Midbrain (tissue), 1 donor: ENCODE data around the gene TNFRSF14.
"Not testable (repeated sequence)": the region's sequence is repeated elsewhere in the genome, so short reads cannot be mapped to it uniquely, and the experiment has no call there.

Experiments used
- DNase-seq: peaks from one replicate; lab custom pipeline; 2025; lab: John Stamatoyannopoulos, UW

TNFRSF14 gene

GRCh38 chr1:2539312-2539907, 16.8 kb upstream of the TNFRSF14 start:
- no peak for DNase-seq

DNA sequence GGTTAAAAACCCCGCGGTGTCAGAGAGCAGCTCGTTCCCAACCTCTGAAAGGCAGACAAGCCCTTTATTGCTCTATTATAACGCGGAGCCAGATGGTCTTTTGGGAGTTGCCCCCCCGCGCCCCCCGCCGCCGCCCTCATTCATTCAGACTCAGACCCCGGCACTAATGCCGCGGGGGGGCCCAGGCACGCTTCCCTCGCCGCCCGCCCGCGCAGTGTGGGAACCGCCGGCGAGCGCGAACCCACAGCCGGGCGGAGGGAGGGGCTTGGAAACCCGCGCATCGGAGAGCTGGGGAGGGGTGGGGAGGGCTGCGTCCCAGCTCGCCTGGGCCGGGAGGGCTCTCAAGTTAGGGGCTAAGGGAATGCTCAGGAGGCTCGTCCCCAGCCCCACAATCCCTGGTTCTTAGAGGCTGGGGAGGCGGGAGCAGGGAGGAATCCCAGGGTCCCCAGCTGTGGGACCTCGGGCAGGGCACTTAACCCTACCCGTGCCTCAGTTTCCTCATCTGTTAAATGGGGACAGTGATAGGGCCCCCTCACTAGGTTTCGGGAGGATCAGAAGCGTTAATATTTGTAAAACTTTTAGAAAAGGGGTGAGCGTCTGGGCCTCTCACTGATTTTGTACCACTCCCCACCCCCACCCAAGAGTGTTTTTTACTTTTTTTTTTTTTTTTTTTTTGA, 15.2 kb upstream of the TNFRSF14 start:
- no peak for DNase-seq

- DNase-seq, result no peak
These were observed 14.4 kb upstream of the TNFRSF14 start for GRCh38 chr1:2541619-2542245.

- DNase-seq, result no peak
These were observed 13.8 kb upstream of the TNFRSF14 start for GRCh38 chr1:2542246-2542915.

DNA sequence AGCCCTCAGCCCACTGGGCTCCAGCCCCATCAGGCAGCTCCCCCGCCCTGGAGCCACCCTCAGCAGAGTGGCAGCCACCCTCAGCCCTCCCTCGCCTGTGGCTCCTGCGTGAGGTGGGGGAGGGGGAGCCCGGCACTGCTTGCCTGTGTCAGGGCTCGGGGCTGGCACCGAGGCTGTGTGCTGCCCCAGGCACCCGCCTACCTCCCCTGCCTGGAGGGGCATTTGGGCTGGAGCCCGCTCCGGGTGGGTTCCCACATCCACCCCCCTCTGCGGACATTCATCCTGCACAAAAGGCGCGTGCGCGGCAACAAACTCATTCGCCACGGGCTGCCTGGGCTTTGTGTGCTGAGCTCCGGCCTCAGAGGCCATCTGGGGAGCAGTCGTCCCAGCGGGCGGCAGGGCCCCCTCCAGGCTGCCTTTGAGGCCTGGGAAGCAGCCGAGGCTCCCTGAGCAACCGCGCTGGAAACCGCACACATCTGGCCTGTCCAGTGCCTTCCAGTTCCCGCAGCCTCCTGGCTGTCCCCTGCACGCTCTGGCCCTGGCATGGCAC, 12.6 kb upstream of the TNFRSF14 start:
- DNase-seq, result peak; percentile 68

DNA sequence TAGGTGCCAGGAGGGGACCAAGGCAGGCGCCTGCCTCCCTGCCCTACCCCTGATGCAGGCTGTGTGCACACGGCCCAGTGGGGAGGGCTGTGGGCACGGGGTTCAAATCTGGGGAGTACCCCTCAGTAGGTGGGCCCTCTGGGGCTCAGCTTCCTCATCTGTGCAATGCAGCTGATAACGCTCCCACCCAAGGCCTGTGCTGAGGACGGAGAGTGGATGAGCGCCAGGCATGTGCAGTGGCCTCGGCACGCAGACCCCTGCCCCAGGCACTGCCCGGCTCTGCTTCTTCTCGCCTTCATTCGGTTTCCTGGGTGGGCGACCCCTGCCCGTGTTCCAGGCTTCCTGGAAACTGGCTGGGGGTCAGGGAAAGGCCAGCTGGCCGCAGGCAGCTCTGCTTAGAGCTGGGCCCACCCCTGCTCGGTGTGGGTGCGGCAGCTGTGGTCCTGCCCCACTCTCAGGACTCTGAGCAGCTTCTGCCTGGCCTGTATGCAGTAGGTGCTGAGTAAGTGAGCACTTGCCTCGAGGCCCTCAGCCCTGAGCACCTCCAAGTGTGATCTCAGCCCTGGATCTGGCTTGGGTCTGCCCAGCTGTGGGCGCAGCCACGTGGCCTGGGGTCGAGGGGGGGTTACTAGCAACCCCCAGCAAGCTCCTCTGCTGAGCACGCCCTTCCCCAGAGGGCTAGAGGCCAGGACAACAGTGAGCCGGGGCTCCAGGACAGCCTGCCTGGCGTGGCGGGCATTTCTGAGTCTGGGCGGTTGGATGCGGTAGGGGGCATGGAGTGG, 11.9 kb upstream of the TNFRSF14 start:
- DNase-seq, result no peak

DNA sequence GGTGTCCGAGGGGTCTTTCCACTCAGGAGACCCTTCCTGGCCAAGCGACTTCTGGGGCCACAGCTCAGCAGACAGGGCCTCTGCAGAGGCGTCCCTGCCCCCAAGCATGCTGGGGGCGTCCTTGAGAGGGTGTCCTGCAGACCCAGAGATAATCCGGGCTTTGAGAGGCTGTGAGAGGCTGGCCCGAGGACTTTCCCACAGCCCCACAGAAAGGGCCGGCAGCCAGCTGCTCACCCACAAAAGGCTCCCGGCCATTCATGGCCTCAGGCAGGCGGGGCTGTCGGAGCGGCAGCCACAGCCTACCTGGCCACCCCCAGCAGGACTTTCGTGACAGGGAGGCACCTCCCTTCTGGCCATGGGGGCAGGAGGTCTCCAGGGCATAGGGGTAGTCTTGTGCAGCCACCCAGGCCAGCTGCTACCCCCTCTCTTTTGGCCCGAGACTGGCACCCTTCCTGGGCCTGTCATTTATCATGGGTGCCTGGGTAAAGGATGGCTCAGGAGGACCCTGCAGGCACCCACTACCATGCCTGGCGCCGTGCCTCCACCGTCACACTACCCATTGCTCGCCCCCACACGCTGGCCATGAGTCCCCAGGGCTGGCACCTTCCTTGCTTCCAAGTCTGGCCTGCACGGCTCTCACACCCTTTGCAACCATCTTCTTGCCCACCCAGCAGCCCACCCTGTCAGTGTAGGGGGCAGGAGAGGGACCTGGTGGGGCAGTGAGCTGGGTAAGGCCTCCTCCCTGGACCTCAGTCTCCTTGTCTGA, 11.1 kb upstream of the TNFRSF14 start:
- peak; percentile 34 for DNase-seq

DNA sequence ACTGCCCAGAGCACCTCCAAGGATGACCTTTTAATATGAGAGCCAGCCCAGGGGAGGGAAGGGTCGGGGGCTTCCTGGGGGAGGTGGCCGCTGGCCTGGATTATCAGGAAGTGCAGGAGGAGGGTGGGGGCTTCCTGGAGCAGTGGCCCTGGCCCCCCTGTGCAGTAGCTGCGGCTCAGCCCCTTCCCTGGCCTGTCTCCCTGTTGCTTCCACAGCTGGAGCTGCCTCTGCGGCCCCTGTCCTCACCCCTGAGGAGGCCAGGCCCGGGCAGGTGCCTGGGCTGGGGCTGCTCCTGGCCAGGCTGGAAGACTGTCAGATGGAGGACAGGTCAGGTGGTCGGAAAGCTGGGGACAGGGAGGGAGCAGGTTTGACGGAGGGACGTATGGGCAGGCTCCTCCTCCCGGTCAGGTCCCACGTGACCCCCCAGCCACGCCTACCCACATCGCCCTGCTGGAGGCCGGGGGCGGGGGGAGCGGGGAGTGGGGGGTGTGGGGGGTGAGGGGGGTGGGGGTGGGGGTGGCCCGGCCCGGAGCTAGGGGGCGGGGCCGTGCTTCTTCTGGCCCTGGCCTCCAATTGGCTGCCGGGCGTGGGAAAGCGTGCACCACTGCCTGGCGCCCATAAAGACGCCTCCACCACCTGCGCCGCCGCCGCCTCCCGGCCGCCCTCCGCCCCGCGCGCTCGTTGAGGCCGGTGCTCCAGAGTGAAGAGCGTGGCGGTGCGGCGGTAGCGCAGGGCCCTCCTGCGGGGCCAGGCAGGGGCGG, 10.2 kb upstream of the TNFRSF14 start:
- peak; percentile 61 for DNase-seq

DNA sequence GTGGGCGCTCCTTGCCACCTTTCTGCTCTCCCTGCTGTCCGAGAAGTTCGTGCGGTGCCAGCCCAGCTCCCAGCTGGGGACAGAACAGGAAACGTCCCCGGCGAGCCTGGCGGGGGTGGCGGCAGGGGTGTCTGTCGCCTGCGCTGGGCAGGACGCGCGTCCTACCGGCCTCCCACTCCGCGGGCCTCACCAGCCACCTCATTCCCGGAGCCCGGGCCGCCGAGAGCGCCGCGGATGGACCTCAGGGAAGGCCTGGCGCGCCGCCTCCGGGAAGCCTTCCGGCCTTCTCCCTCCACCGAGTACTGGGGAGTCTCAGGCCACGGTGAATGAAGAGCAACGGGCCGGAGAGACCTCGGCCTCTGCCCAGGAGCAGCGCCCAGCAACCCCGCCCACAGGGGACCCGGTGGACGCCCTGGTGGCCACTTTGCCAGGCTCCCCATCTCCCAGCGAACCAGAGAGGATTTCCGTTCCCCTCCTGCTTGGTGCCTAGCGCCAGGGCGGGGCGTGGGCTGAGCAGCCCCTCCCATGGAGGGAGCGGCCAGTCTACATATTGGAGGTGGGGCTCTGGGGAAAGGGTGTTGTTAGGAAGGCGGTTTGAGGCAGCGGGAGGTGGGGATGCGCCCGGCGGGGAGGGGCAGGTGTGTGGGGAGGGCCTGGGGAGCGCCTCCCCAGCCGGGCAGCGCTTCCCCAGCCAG, 9.5 kb upstream of the TNFRSF14 start:
- peak; percentile 49 for DNase-seq

DNA sequence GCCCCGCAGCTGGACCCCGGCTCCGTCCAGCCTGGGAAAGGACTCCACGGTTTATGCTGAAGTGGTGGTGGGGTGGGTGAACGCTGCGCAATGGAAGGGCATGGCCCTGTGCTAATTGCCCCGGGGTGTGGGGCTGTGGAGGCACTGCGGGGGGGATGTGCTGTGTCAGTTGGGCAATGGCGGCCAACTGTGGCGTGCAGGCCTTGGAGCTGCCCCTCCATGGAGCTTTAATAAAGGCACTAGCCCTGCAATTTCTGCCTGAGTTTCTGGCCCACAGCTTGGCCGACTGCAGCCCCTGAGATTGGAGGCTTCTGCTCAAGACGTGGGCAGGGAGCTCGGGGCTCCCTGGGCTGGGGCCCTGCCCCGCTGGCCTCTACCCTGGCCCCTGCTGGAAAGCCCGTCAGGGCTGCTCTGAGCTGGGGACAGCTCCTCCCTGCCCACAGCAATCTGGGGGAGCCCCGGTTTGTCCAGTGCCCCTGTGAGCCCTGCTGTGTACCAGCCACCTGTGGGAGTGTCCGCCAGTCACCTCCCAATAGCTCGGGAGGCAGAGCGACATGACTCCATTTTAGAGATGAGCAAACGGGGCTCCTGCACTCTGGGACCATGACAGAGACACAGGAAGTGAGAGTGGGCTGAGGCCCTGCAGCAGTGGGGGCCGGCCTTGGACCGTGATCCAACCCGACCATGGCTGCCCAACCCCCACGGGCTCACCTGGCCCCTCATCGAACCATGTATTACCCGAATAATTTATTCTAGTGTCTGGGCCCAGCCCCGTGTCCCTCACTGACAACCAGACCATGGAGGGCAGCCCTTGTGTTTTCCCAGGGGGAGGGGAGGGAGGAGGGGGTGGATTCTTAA, 8.7 kb upstream of the TNFRSF14 start:
- no peak for DNase-seq

- DNase-seq, result peak; percentile 84
These were observed 8.0 kb upstream of the TNFRSF14 start for GRCh38 chr1:2548068-2548589.

GRCh38 chr1:2549367-2550029, 6.7 kb upstream of the TNFRSF14 start:
- DNase-seq, result not testable (repeated sequence)

DNA sequence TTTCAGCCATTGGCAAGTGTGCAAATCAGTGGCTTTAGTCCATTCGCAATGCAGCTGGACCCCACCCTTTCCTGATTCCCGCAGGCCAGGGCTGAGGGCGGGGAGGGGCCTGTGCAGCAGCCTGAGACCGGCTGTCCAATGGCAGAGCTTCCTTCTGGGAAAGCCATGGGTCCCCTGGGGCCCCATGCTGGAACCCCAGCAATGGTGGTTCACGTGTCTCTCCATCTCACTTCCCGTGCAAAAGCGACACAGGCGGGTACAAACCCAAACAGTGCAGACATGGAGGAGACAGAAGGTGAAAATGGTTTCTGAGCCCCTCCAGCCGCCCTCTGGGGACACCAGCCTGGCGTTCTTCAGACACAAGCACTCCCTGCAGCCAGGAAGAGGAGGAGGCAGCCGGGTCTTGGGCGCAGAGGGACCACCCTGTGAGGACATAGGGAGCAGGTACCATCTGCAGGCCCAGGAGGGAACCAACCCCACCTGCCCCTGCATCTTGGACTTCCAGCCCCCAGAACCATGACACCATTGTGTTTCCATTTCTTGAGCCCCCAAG, 5.8 kb upstream of the TNFRSF14 start:
- DNase-seq, result not testable (repeated sequence)

DNA sequence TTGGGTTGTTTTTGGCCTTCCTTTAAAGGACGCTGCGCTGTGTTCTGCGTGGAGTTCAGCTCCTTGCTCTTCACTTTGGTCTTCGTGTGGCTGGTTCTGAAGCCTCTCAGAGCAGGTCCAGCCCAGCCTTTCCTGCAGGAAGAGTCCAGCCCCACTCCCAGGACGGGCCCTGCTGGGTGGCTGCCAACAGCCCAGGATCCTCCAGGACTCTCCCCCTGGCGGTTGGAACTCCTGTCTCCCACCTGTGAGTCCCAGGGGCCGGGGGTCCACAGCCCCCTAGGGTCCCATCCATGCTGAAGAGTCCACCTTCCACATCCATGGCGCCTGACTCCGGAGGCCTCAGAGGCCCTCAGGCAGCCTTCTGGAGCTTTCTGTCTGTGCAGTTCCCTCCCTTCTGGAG, 4.6 kb upstream of the TNFRSF14 start:
- not testable (repeated sequence) for DNase-seq

DNA sequence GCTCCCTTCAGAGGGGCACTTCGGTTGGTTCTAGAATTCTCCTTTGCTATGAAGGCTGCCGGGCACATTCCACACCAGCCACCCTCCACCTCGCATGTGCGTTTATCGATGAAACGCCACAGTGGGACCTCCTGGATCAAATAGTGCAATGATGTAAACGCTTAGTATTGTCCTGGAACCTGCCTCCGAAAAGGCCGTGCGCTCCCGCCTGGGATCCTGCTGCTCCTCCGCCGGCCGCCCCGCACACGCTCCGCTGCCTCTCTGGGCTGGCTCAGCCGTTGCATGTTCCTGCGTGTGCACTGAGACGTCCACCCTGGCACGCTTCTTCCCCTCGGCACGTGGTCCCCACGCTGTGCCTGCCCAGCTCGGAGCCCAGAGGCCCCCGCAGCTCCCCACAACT, 4.0 kb upstream of the TNFRSF14 start:
- no peak for DNase-seq

DNA sequence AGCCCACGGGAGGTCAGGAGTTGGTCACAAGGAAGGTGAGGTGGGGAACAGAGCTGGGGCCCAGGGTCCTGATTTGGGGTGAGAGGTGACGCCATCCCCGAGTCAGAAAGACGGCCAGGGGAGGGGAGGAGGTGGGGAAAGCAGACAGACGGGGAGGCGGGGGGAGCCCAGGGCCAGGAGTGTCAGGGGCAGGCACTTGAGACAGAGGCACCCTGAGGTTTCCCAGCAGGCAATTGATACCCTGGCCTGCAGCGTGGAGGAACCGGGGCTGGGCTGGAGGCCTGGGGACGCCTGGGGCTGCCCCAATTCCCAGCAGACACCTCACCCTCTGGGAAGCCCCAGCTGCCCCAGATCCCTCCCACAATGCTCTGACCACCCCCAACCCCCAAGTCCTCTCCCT, 3.1 kb upstream of the TNFRSF14 start:
- not testable (repeated sequence) for DNase-seq

- DNase-seq, result no peak
These were observed 2.1 kb upstream of the TNFRSF14 start for GRCh38 chr1:2553871-2554620.
